Suprapubic skin (tissue), 3 donors: ENCODE measurements around the gene IL31.

Source experiments
- CTCF ChIP-seq, 2 donors: fragments of 200-600 bp in 1 of 2; fragments of 450-650 bp in 1 of 2; sonication (generic) in 1 of 2; IDR thresholded peaks; one replicate each; pipeline ENCODE4 v1.5.1; 2016 to 2019; ENCODE audit warnings: antibody characterized with exemption in 2 of 2, mild to moderate bottlenecking in 1 of 2, moderate library complexity in 1 of 2
- POLR2AphosphoS5 ChIP-seq, 3 donors: sonication (generic); formaldehyde crosslinking; IDR thresholded peaks; one replicate each; pipeline ENCODE4 v1.6.1; 2017; ENCODE audit warnings: antibody characterized with exemption in 3 of 3

GRCh38 chr12:122161682-122162081 is 12.3 kb downstream of the IL31 start:
- TF ChIP-seq CTCF (IDR thresholded peaks at IDR 0.05) (no peak), POLR2AphosphoS5 (IDR thresholded peaks at IDR 0.05) (no peak)
